HUES64 (cell line): ENCODE data around the gene GALNT9.

Experiments used
- H3K27ac ChIP-seq: 2 replicates; pipeline ENCODE4 v1.7.0; 2013; ENCODE audit warnings: low read depth, low read length, inconsistent platforms
- H3K27me3 ChIP-seq: 2 replicates; pipeline ENCODE4 v1.6.1; 2013; ENCODE audit warnings: mild to moderate bottlenecking, low read length; ENCODE audit not compliant: insufficient read depth
- H3K36me3 ChIP-seq: 2 replicates; pipeline ENCODE4 v1.6.1; 2013; ENCODE audit warnings: mild to moderate bottlenecking, low read length; ENCODE audit not compliant: insufficient read depth
- H3K4me1 ChIP-seq: 2 replicates; pipeline ENCODE4 v1.6.1; 2013; ENCODE audit warnings: mild to moderate bottlenecking, low read length, moderate library complexity; ENCODE audit not compliant: insufficient read depth
- H3K4me3 ChIP-seq: 2 replicates; pipeline ENCODE4 v1.5.1; 2013; ENCODE audit warnings: mild to moderate bottlenecking, low read length, moderate library complexity
- H3K9ac ChIP-seq: 2 replicates; pipeline ENCODE4 v1.6.1; 2013; ENCODE audit warnings: mild to moderate bottlenecking, low read depth, low read length
- H3K9me3 ChIP-seq: 2 replicates; pipeline ENCODE4 v1.6.1; 2013; ENCODE audit warnings: low read depth, low read length; ENCODE audit not compliant: insufficient read depth
- WGBS: fragments of 150-250, 120-280 bp; methylation state at CpG from one replicate; pipeline ENCODE4 v1.1.7; 2013; ENCODE audit warnings: missing lambda C conversion rate; 5-methylcytosine and 5-hydroxymethylcytosine counted together

Gene GALNT9

GRCh38 chr12:132277949-132278348 lies 51.4 kb downstream of the GALNT9 start:
- WGBS = 80% methylated on average over 6 of the region's 12 CpGs
- Histone ChIP-seq H3K9ac (no peak overlapping the region), H3K27ac (no peak overlapping the region), H3K4me1 (no peaks in the 10 kb centered on the region), H3K36me3 (no peaks in the 10 kb centered on the region), H3K4me3 (no peak overlapping the region), H3K27me3 (no peaks in the 10 kb centered on the region), H3K9me3 (peaks cover 63% of the 10 kb centered on the region)

DNA sequence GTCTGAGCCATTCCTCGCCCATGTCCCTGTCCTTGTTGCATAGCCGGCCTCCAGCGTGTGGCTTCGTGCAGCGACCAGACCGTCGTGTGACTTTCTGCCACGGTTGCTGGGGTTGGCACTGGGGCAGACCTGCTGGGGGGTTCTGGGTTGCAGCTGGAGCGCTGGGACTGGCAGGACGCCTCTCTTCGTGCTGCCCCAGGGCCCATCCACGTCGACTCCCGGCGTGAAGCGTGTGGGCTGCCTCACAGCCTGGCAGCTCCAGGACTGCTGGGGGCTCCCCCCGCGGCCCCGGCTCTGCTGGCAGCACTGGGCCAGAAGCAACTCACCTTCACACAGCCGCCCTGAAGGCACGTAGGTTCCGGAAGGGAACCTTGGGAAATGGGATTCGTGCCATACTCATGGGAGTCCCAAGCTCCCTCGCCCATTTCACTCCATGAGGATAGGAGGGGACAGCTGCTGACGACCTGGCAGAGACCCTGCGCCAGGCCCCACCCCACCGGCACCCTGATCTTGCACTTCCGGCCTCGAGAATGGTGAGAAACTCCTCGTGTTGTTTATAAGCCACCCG lies 51.9 kb downstream of the GALNT9 start:
- Histone ChIP-seq H3K4me1 (no peaks in the 10 kb centered on the region), H3K27me3 (no peaks in the 10 kb centered on the region), H3K36me3 (no peaks in the 10 kb centered on the region), H3K9me3 (peaks cover 61% of the 10 kb centered on the region), H3K27ac (no peak overlapping the region), H3K4me3 (no peak overlapping the region), H3K9ac (no peak overlapping the region)
- 91% methylated on average over 31 of the region's 31 CpGs for WGBS

DNA sequence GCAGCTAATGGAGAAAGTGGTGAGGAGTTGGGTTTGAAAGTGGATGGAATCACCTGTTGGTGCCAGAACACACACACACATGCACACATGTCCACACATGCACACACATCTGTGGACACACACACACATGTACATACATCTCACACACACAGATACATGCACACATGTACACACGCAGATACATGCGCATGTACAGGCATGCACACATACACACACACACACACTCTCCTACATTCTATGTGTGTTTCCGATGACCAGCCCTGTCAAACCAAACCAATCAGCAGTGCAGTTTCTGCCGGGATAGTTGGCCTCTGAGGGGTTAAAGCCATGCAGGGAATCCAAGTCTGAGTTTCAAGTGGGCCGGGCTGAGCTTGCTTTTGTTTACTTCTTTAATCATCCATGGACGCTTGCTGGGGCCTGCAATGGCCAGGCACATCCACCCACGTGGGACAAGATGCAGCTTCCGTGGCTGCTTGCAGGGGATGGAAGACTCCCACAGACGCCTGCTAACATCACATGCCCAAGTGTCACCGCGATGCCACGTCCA lies 52.5 kb downstream of the GALNT9 start:
- no peak overlapping the region for H3K27ac ChIP-seq
- no peaks in the 10 kb centered on the region for H3K4me1 ChIP-seq
- no peaks in the 10 kb centered on the region for H3K36me3 ChIP-seq
- H3K9me3 ChIP-seq = peaks cover 61% of the 10 kb centered on the region
- H3K9ac ChIP-seq = no peak overlapping the region
- H3K27me3 ChIP-seq = no peaks in the 10 kb centered on the region
- no peak overlapping the region for H3K4me3 ChIP-seq
- 85% methylated on average over 12 of the region's 12 CpGs for WGBS

DNA sequence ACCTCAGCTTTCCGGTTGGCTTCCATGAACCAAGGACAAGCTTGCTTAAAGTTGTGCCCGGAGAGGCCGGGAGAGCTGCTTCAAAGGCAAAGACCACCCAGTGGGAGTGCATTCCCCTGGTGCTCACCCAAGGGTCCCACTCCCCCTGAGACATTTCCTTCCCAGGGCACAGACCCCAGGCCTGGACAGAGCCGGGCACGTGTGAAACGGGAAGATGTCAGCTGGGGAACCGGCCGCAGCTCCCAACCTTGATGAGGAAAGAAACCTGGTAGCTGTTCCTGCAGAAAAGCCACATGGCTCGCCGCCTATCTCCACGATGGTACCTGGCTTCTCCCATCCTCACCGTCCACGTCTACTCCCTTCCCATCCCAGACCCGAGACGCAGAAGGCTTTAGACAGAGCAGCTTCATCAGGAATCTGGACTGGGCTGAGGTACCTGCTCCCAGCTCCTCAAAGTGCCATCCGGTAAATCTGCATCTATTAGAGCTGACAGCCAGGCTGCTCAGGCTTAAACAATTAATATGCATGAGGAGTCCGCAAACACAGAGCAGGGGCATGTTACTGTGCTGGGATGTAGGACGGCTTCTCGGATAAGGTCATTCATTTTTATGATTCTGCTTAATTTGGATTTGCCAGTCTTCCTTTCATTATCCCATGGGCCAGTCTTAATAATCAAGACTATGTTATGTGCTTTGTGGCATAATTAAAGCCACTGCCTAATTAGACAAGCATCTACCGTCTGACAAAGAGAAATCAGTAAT lies 53.1 kb downstream of the GALNT9 start:
- H3K9ac ChIP-seq = no peak overlapping the region
- H3K9me3 ChIP-seq = peaks cover 64% of the 10 kb centered on the region
- no peaks in the 10 kb centered on the region for H3K27me3 ChIP-seq
- H3K36me3 ChIP-seq = no peaks in the 10 kb centered on the region
- no peak overlapping the region for H3K27ac ChIP-seq
- no peak overlapping the region for H3K4me3 ChIP-seq
- H3K4me1 ChIP-seq = no peaks in the 10 kb centered on the region
- WGBS = 89% methylated on average over 20 of the region's 20 CpGs

DNA sequence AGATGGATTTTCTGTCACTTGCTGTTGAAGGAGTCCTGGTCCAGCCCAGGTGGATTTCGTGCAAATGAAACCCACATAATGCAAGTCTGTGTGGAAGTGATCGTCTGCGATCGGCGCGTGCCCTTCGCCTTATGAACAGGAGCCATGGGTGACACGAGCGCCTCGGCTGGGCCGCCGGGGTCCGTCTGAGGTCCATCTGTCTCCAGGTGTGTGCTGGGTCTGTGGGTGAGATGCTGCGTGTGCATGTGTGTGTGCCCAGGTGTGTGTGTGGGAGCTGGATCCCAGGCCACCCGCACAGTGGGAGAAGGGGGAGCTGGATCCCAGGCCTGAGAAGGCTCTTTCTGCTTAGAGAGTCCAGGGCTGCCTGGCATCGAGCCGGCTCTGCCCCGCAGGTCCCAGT lies 53.8 kb downstream of the GALNT9 start:
- H3K27ac ChIP-seq = no peak overlapping the region
- 87% methylated on average over 18 of the region's 18 CpGs for WGBS
- no peaks in the 10 kb centered on the region for H3K27me3 ChIP-seq
- H3K4me3 ChIP-seq = no peak overlapping the region
- no peaks in the 10 kb centered on the region for H3K4me1 ChIP-seq
- H3K9me3 ChIP-seq = peaks cover 64% of the 10 kb centered on the region
- no peaks in the 10 kb centered on the region for H3K36me3 ChIP-seq
- H3K9ac ChIP-seq = no peak overlapping the region

DNA sequence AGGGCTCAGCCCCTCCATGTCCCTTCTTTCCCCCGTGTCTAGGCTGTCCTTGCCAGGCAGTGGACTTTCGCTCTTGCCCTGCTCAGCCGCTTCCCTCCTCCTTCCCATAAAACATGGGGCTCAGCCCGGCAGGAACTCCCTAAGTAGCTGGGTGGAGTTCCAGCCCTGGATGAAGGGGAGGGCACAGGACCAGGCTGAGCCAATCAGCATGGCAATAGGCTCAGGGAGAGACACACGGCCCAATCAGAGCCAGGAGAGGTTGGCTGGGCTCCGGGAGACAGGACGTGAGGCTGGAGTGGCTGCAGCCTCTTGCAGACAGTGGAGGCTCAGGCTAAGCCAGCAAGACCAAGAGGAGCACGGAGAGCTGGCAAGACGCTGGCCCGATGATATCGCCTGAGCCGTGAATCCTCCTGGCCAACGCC lies 54.3 kb downstream of the GALNT9 start:
- no peak overlapping the region for H3K27ac ChIP-seq

DNA sequence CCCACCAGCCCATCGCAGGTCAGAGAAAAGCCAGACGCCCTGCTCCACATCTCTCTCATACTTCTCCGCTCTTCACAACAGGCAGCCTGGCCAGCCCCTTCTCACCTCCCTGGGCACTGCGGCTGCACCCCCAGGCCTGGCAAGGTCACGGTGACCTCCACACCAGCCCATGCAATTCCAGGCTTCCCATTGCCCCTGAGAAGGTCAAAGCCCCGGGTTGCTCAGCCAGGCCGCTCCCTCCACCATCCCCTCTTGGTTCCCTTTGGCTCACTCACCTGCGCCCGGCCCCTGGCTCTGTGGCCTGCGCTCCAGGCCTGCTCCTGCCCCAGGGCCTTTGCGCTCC lies 55.4 kb downstream of the GALNT9 start:
- 90% methylated on average over 11 of the region's 11 CpGs for WGBS
- no peak overlapping the region for H3K27ac ChIP-seq
- H3K9ac ChIP-seq = no peak overlapping the region
- H3K4me1 ChIP-seq = no peaks in the 10 kb centered on the region
- H3K36me3 ChIP-seq = no peaks in the 10 kb centered on the region
- H3K27me3 ChIP-seq = no peaks in the 10 kb centered on the region
- H3K4me3 ChIP-seq = no peak overlapping the region
- peaks cover 65% of the 10 kb centered on the region for H3K9me3 ChIP-seq

More for the DNA sequence above, 54.3 kb downstream of the GALNT9 start:
- Histone ChIP-seq H3K36me3 (no peaks in the 10 kb centered on the region), H3K27me3 (no peaks in the 10 kb centered on the region), H3K4me3 (no peak overlapping the region), H3K4me1 (no peaks in the 10 kb centered on the region), H3K9ac (no peak overlapping the region), H3K9me3 (peaks cover 62% of the 10 kb centered on the region)
- WGBS = 90% methylated on average over 13 of the region's 13 CpGs

GRCh38 chr12:132272711-132273110 lies 56.7 kb downstream of the GALNT9 start:
- Histone ChIP-seq H3K27ac (no peak overlapping the region), H3K36me3 (no peaks in the 10 kb centered on the region), H3K4me3 (no peak overlapping the region), H3K9ac (no peak overlapping the region), H3K9me3 (peaks cover 67% of the 10 kb centered on the region), H3K27me3 (no peaks in the 10 kb centered on the region), H3K4me1 (no peaks in the 10 kb centered on the region)
- WGBS = 90% methylated on average over 17 of the region's 17 CpGs

GRCh38 chr12:132271755-132272092 lies 57.7 kb downstream of the GALNT9 start:
- Histone ChIP-seq H3K4me1 (no peaks in the 10 kb centered on the region), H3K9me3 (peaks cover 71% of the 10 kb centered on the region), H3K27me3 (no peaks in the 10 kb centered on the region), H3K4me3 (no peak overlapping the region), H3K36me3 (no peaks in the 10 kb centered on the region), H3K9ac (no peak overlapping the region), H3K27ac (no peak overlapping the region)
- WGBS = 86% methylated on average over 23 of the region's 23 CpGs

DNA sequence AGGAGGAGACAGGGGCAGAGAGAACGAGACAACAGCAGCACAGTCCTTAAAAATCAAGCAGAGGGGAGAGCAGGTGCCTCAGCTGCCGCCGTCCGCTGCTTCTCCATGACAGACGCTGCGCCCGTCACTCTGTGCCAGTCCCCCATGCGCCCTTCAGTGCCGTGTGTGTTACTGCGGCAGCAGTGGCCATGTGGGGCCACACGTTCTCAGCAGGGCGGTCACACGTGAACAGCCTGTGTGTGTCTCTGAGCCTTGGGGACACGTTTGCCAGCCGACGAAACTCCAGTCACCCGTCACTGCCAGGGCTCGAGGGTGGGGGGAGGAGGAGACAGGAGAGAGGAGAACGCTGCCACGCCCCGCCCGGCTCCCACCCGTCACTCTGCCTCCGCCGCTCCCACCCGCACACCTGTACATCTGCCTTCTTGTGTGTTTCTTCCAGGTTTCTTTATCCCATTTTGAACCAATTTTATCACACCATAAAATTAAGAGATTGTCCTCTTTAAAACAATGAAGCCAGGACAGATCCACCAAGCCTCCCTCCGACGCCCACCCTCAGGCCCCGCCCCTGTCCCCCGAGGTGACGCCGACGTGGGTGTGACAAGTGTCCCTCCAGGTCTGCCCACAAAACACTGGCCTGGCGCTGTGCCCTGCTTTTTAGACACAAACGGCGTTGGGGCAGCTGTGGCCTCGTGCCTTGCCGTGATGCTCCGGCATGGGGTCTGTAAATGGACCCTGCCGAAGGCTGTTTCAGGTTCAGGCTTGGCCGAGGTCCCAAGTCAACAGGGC lies 58.2 kb downstream of the GALNT9 start:
- H3K36me3 ChIP-seq = no peaks in the 10 kb centered on the region
- no peak overlapping the region for H3K9ac ChIP-seq
- no peaks in the 10 kb centered on the region for H3K4me1 ChIP-seq
- H3K4me3 ChIP-seq = no peak overlapping the region
- 90% methylated on average over 41 of the region's 41 CpGs for WGBS
- H3K27me3 ChIP-seq = no peaks in the 10 kb centered on the region
- H3K9me3 ChIP-seq = peaks cover 71% of the 10 kb centered on the region
- H3K27ac ChIP-seq = no peak overlapping the region

GRCh38 chr12:132270516-132270915 lies 58.9 kb downstream of the GALNT9 start:
- 92% methylated on average over 12 of the region's 12 CpGs for WGBS
- Histone ChIP-seq H3K9ac (no peak overlapping the region), H3K4me3 (no peak overlapping the region), H3K27me3 (no peaks in the 10 kb centered on the region), H3K27ac (no peak overlapping the region), H3K36me3 (no peaks in the 10 kb centered on the region), H3K9me3 (peaks cover 71% of the 10 kb centered on the region), H3K4me1 (no peaks in the 10 kb centered on the region)
